Omental fat pad (tissue), 4 donors: ENCODE results near the gene GIPR. TPM values are rescaled to one million over a fixed set of nuclear protein-coding genes. Genes with fewer than 3 reads are reported as not detected.
"Not testable (repeated sequence)": the region's sequence is repeated elsewhere in the genome, so short reads cannot be mapped to it uniquely, and the experiment has no call there.

ENCODE experiments used
- ATAC-seq: fragments of 150-250 bp; one replicate; pipeline ENCODE4 v1.9.1; 2016; ENCODE audit warnings: mild to moderate bottlenecking, moderate library complexity; ENCODE audit not compliant: low FRiP score
- DNase-seq: peaks from one replicate; pipeline ENCODE4 v3.0.0-alpha.2; 2019; ENCODE audit warnings: low spot score
- CTCF ChIP-seq, 3 donors: fragments of 450-650 bp; IDR thresholded peaks; one replicate each; pipeline ENCODE4 v1.5.1; 2016 to 2017; ENCODE audit warnings: antibody characterized with exemption in 3 of 3, mild to moderate bottlenecking in 3 of 3, moderate library complexity in 2 of 3
- total RNA-seq, 4 donors: library from RNA; depleted of rRNA; stranded (reverse); fragments of >200 nt; gene quantifications; one replicate each; pipeline ENCODE4 v1.1.0, GENCODE V29; 2016

Gene GIPR
- total RNA-seq, 4 donors from 2014 or later, result 1.1 to 8.7 (median 2.5) TPM

DNA sequence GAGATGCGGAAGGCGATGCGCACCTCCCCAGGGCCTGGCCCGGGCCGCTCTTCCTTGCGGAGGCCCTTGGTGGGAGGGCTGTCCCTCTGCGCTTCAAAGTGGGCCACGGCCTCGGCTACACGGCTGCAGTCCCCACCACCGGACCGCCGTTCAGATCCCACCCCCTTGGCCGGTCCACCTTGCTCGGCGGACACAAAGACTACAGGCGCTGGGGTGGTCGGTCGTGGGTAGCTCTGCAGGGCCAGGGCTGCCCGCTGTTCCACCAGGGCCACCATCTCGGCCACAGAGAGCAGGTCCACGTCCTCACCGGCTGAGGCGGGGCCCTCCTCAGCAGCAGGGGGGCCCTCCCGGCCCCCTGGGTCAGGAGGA, 44.7 kb downstream of the GIPR start:
- DNase-seq (no peak), ATAC-seq (no peak)
- TF ChIP-seq CTCF (IDR thresholded peaks at IDR 0.05), result no peak

DNA sequence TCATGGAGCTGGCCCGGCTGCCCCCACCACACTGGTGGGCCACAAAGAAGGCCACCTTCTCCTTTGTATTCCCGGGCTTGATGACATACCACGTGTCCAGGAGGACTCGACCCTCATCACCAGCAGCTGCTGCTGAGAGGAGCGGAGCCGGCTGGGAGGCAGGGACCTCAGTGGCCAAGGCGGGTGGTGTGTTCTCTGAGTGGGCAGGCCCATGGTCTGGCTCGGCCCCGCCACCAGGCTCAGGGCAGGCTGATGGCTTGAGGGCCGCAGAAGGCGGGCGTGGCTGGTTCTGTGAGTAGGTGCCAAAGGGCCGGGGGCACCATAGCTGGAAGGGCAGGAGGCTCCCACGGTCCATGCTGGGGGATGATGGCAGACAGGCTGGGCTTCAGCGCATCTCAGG, 45.1 kb downstream of the GIPR start:
- ATAC-seq, result no peak

GRCh38 chr19:45715139-45715538, 47.1 kb downstream of the GIPR start:
- no peak for DNase-seq
- ATAC-seq, result no peak
- no peak for TF ChIP-seq CTCF (IDR thresholded peaks at IDR 0.05)

More for the DNA sequence above, 45.1 kb downstream of the GIPR start:
- no peak for TF ChIP-seq CTCF (IDR thresholded peaks at IDR 0.05)
- DNase-seq, result no peak

DNA sequence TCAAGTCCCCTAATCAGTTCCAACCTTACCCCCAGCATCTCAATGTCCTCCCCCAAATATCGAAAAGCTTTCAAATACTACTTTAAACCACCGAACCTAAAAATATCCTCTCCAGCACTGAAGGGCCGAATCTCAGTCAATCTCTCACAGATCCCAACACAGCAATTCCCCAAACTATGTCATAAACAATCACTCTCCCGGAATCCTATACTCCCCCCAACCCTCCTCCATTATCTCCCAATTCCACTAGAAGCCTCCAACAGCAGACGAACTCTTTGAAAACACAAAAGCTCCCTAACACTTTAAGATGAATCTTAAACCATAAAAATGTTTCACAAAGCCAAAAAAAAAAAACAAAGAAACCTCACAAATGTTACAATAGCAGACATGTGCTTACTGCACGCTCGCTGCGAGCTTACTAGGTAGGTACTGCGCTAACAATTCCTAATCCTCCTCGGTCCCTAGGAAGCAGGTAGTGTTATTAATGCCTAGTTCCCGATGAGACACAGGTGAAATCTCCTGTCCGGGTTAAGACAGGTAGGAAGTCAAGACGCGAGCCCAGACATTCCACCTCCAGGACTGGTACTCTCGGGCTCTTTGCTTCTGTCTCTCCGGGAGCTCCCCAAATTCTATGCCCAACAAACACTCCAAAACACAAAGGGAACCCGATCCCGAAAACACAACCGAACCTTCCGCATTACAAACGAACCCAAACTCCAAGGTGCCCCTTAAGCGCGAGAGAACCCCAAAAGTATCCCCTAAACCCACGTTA, 48.5 kb downstream of the GIPR start:
- no peak for DNase-seq
- ATAC-seq, result no peak
- TF ChIP-seq CTCF (IDR thresholded peaks at IDR 0.05), result no peak

DNA sequence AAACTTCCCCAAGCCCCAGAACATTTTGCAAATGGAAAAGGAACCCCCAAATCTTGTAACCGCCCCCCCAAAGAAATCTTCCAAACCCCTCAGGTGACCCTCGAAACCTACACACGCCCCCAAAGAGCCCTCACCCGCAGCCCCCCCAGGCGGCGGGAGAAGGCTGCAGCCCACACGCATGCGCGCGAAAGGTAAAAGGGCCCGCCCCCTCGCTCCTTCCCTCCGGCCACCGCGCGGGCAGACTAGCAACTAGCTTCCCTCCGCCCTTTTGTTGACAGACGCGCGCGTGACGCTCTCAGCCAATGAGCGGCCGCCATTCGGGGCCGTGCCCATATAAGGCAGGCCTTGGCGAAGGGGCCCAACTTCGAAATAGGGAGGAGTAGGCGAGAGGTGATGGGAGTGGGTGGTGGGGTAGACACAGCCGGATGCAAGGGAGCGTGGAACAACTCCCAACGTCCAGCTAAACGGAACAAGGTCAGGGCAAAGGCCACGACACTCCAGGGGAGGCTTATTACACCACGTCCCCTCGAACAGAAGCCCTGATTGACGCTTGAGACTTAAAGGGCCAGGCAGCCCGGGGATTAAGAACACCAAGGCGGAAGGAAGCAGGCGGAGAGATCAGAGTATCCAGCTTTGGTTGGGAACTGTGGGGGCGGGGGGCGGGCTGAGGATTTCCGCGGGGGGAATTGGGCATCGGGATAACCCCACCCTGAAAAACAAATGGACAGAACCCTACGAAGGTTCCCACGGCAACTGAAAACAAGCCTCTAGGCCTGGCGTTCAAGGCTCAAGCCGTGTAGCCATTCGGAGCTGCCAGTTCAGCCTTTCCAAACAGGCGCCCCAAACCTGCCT, 49.3 kb downstream of the GIPR start:
- ATAC-seq, result peak; percentile 99
- TF ChIP-seq CTCF (IDR thresholded peaks at IDR 0.05), result no peak
- peak; percentile 86 for DNase-seq

GRCh38 chr19:45717983-45718650, 50.1 kb downstream of the GIPR start:
- no peak for TF ChIP-seq CTCF (IDR thresholded peaks at IDR 0.05)
- ATAC-seq, result no peak
- no peak for DNase-seq

GRCh38 chr19:45720065-45720464, 52.0 kb downstream of the GIPR start:
- DNase-seq, ATAC-seq: not testable (repeated sequence)

DNA sequence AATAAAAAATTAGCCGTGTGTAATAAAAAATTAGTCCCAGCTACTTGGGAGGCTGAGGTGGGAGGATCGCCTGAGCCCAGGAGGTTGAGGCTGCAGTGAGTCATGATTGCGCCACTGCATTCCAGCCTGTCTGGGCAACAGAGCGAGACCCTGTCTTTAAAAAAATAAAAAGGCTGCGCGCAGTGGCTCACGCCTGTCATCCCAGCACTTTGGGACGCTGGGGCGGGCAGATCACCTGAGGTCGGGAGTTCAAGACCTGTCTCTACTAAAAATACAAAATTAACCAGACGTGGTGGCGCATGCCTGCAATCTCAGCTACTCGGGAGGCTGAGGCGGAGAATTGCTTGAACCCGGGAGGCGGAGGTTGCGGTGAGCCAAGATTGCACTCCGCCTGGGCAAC, 60.7 kb downstream of the GIPR start:
- not testable (repeated sequence) for DNase-seq, ATAC-seq
